MM.1S (cell line): ENCODE results near the gene SH3BP5L.
A peak's percentile ranks its signal among the peaks of the same experiment; 100 is the strongest.

Experiments
- DNase-seq: peaks from one replicate; pipeline ENCODE4 v3.0.0-alpha.2; 2015
- H2AFZ ChIP-seq: fragments of 300-600 bp; sonication (generic); 2 replicates; pipeline ENCODE4 v1.6.0; 2016; ENCODE audit warnings: antibody characterized with exemption, low read length
- H3F3A ChIP-seq: fragments of 300-600 bp; sonication (generic); 2 replicates; pipeline ENCODE4 v1.6.1; 2016; ENCODE audit warnings: mild to moderate bottlenecking, antibody characterized with exemption, low read length, moderate library complexity, mixed read lengths; ENCODE audit not compliant: insufficient read depth
- H3K27ac ChIP-seq: fragments of 300-600 bp; sonication (generic); 2 replicates; pipeline ENCODE4 v1.5.1; 2016; ENCODE audit warnings: mild to moderate bottlenecking, low read length
- H3K27me3 ChIP-seq: fragments of 300-600 bp; sonication (generic); replicated peaks from 2 replicates; pipeline ENCODE4 v1.6.0; 2016; ENCODE audit warnings: low read length; ENCODE audit not compliant: insufficient read depth
- H3K36me3 ChIP-seq: fragments of 300-600 bp; sonication (generic); replicated peaks from 2 replicates; pipeline ENCODE4 v1.6.1; 2016; ENCODE audit warnings: mild to moderate bottlenecking, low read length, mixed read lengths; ENCODE audit not compliant: insufficient read depth
- H3K4me1 ChIP-seq: fragments of 300-600 bp; sonication (generic); 2 replicates; pipeline ENCODE4 v1.6.1; 2016; ENCODE audit warnings: low read length, mixed read lengths
- H3K4me2 ChIP-seq: fragments of 300-600 bp; sonication (generic); 2 replicates; pipeline ENCODE4 v1.6.0; 2016; ENCODE audit warnings: low read depth, low read length
- H3K4me3 ChIP-seq: fragments of 300-600 bp; sonication (generic); 2 replicates; pipeline ENCODE4 v1.5.1; 2016; ENCODE audit warnings: low read length, mixed read lengths
- H3K79me2 ChIP-seq: fragments of 300-600 bp; sonication (generic); 2 replicates; pipeline ENCODE4 v1.6.1; 2016; ENCODE audit warnings: mixed run types, low read length, mixed read lengths
- H3K9ac ChIP-seq: fragments of 300-600 bp; sonication (generic); 2 replicates; pipeline ENCODE4 v1.6.1; 2016; ENCODE audit warnings: low read length, mixed read lengths
- H3K9me2 ChIP-seq: fragments of 300-600 bp; sonication (generic); replicated peaks from 2 replicates; pipeline ENCODE4 v1.6.1; 2016; ENCODE audit warnings: mild to moderate bottlenecking, low read length, mixed read lengths; ENCODE audit not compliant: insufficient read depth
- H3K9me3 ChIP-seq: fragments of 300-600 bp; sonication (generic); replicated peaks from 2 replicates; pipeline ENCODE4 v1.6.1; 2016; ENCODE audit warnings: mild to moderate bottlenecking, low read length, mixed read lengths; ENCODE audit not compliant: insufficient read depth
- H4K20me1 ChIP-seq: fragments of 300-600 bp; sonication (generic); 2 replicates; pipeline ENCODE4 v1.6.1; 2016; ENCODE audit warnings: mild to moderate bottlenecking, low read length, moderate library complexity, mixed read lengths; ENCODE audit not compliant: insufficient read depth
- EZH2 ChIP-seq: fragments of 300-600 bp; sonication (generic); optimal IDR thresholded peaks from 2 replicates; pipeline ENCODE3; 2017; ENCODE audit warnings: low read depth, mild to moderate bottlenecking, antibody characterized with exemption, low read length, mixed read lengths
- EZH2phosphoT487 ChIP-seq: fragments of 300-600 bp; sonication (generic); IDR thresholded peaks from 2 replicates; pipeline ENCODE4 v1.6.1; 2018; ENCODE audit warnings: antibody characterized with exemption, low read length
- TF ChIP-seq, protein P1 (sequence below): fragments of 300-600 bp; sonication (generic); IDR thresholded peaks from 2 replicates; pipeline ENCODE4 v1.5.1; 2016; ENCODE audit warnings: antibody characterized with exemption, low read length, mixed read lengths

SH3BP5L gene

DNA sequence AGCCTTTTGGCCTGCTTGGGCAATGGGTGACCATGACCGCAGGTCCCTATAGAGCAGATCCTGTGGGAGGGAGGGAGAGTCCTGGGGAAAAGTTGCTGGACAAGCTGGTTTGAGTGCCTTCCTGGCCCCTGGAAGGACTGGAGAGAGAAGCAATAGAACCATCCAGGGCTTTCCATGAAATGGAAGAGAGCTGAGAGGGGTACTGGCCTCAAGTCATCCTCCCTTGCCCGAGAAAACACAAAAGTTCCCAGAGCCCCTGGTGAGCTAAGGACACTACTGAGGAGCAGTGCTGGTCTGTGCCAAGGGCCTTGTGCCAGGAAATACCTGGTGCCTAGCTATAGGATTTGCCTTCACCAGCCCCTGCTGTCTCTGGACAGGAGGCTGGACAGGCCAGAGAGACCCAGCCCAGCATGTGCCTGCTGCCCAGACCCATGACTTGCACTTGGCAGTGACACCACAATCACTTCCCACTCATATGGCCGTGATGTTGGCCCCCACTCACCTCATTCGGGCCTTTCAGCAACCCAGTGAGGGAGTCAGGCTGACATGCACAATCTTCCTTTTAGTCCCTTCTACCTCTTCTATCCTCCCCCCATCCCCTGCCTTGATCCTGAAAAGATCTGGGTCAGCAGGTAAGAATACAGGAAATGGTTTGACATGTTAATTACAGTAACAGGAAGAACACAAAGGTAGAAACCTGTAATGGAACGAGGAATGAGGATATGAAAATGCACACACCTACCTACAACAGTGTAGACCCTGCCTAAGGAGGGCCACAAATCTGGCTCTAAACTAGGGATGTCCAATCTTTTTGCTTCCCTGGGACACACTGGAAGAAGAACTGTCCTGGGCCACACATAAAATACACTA is 7.0 kb downstream of the SH3BP5L start:
- DNase-seq, result no peak
- H3K36me3 ChIP-seq, result peaks cover 15% of the 10 kb centered on the region; the same call in 1 of the 2 replicates
- H3K27ac ChIP-seq, result peak overlapping the region; percentile 74
- H3F3A ChIP-seq, result peaks cover 11% of the 10 kb centered on the region; the same call in 1 of the 2 replicates
- H3K4me3 ChIP-seq, result peak overlapping the region; percentile 8; the same call in 1 of the 2 replicates
- no peaks in the 10 kb centered on the region for H4K20me1 ChIP-seq
- no peaks in the 10 kb centered on the region for H3K9me2 ChIP-seq
- H3K4me2 ChIP-seq, result peak overlapping the region; percentile 44
- H3K4me1 ChIP-seq, result peaks cover 51% of the 10 kb centered on the region
- peak overlapping the region; percentile 14; the same call in 1 of the 2 replicates for H3K9ac ChIP-seq
- H3K79me2 ChIP-seq, result peaks cover 70% of the 10 kb centered on the region
- H3K9me3 ChIP-seq, result no peaks in the 10 kb centered on the region
- H3K27me3 ChIP-seq, result no peaks in the 10 kb centered on the region
- no peak overlapping the region for H2AFZ ChIP-seq
- TF ChIP-seq EZH2, result no peak
- no peak for TF ChIP-seq EZH2phosphoT487
- TF ChIP-seq, protein P1, sequence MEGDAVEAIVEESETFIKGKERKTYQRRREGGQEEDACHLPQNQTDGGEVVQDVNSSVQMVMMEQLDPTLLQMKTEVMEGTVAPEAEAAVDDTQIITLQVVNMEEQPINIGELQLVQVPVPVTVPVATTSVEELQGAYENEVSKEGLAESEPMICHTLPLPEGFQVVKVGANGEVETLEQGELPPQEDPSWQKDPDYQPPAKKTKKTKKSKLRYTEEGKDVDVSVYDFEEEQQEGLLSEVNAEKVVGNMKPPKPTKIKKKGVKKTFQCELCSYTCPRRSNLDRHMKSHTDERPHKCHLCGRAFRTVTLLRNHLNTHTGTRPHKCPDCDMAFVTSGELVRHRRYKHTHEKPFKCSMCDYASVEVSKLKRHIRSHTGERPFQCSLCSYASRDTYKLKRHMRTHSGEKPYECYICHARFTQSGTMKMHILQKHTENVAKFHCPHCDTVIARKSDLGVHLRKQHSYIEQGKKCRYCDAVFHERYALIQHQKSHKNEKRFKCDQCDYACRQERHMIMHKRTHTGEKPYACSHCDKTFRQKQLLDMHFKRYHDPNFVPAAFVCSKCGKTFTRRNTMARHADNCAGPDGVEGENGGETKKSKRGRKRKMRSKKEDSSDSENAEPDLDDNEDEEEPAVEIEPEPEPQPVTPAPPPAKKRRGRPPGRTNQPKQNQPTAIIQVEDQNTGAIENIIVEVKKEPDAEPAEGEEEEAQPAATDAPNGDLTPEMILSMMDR, result no peak

DNA sequence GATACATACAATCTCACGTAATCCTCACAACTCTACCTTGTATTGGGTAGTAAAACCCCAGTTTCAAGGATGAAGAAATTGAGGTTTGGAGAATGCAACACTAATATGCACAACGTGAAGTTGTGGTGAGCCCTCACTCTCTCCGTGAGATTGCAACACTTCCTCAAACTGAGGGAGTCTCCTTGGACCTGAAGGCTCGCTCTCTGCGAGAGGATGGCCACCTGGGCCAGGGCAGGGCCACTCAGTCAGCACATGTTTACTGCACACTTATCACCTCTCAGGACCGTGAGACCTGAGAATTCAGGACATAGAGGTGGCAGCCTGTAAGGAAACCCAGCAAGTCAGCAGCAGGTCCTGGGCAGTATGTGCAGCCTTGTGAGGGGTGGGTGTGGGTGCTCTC is 8.7 kb downstream of the SH3BP5L start:
- DNase-seq, result no peak
- no peaks in the 10 kb centered on the region for H4K20me1 ChIP-seq
- no peak overlapping the region for H3K4me3 ChIP-seq
- no peak overlapping the region for H3K4me2 ChIP-seq
- no peaks in the 10 kb centered on the region for H3K9me3 ChIP-seq
- peaks cover 1% of the 10 kb centered on the region; the same call in 1 of the 2 replicates for H3F3A ChIP-seq
- no peak overlapping the region for H3K9ac ChIP-seq
- H3K4me1 ChIP-seq, result peaks cover 37% of the 10 kb centered on the region
- H2AFZ ChIP-seq, result no peak overlapping the region
- TF ChIP-seq, protein P1, result no peak
- TF ChIP-seq EZH2phosphoT487 (no peak), EZH2 (no peak)
- H3K27me3 ChIP-seq, result no peaks in the 10 kb centered on the region
- H3K27ac ChIP-seq, result no peak overlapping the region
- peaks cover 15% of the 10 kb centered on the region; the same call in 1 of the 2 replicates for H3K36me3 ChIP-seq
- H3K79me2 ChIP-seq, result peaks cover 56% of the 10 kb centered on the region
- no peaks in the 10 kb centered on the region for H3K9me2 ChIP-seq

DNA sequence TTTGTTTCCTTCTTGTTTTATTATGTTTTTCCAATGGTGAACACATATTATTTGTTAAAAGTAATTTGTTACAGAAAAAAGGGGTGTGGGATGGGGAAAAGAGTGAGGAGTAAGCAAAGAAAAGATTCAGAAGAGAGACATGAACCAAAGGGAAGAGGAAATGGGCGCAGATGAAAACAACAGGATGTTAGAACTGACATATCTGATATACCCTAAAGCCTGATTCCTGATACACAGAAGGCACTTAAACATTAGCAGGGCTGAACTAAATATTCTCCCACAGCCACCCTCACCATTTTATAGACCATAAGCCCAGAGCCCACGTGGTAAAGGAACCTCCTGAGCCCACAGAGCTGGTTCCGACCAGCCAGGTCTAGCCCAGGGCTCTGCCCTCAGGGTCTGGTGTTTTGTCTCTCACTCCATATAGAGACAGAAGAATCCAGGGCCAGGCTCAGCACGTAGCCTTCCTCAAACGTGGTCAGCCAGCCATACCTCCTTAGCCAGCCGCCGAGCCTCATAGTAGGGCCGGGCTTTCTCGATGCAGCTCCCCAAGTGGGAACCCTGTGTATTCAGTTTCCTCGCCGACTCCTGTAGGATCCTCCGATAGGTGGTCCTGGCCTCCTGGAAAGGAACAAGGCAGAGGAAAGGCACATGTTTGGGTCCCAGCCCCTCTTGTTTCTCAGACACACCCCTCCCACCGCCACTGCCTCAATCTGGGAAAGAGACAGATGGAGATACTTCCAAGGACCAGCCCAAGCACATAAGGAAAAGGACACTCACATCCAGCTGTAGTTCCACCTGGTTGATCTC is 9.5 kb downstream of the SH3BP5L start:
- Histone ChIP-seq H3K9me2 (no peaks in the 10 kb centered on the region), H4K20me1 (no peaks in the 10 kb centered on the region), H3K27ac (no peak overlapping the region), H3K9ac (no peak overlapping the region), H3K4me1 (peaks cover 29% of the 10 kb centered on the region), H3K27me3 (no peaks in the 10 kb centered on the region), H3K9me3 (no peaks in the 10 kb centered on the region), H3K36me3 (peaks cover 15% of the 10 kb centered on the region; the same call in 1 of the 2 replicates), H3K4me2 (no peak overlapping the region), H3K79me2 (peaks cover 48% of the 10 kb centered on the region), H2AFZ (no peak overlapping the region), H3F3A (no peaks in the 10 kb centered on the region), H3K4me3 (no peak overlapping the region)
- TF ChIP-seq EZH2phosphoT487 (no peak), EZH2 (no peak)
- TF ChIP-seq, protein P1, result no peak
- no peak for DNase-seq
